ENCODE results near the gene PPP1R13B.
A peak's percentile ranks its signal among the peaks of the same experiment; 100 is the strongest.

PPP1R13B gene

GRCh38 chr14:103715052-103716000, 132.0 kb downstream of the PPP1R13B start, which contains the start of the genes XRCC3 and ZFYVE21:
TSS of gene XRCC3 (minus strand) at chr14:103715451. CDS start at chr14:103711087, 4,364 bp downstream.
TSS of gene ZFYVE21 (plus strand) at chr14:103715810. CDS start at chr14:103715842, 32 bp downstream.
- peak within 1 kb of the TSS; percentile 72 for H3K4me3 ChIP-seq (ENCODE audit: low read length)
- DNase-seq (ENCODE audit: low read depth): peak; percentile 98
- TF ChIP-seq CTCF (conservative IDR thresholded peaks at IDR 0.05; ENCODE audit: low read length): no peak

GRCh38 chr14:103714063-103714724, 133.2 kb downstream of the PPP1R13B start:
- DNase-seq (ENCODE audit: low read depth): no peak
- no peak for TF ChIP-seq CTCF (conservative IDR thresholded peaks at IDR 0.05; ENCODE audit: low read length)
- H3K4me3 ChIP-seq (ENCODE audit: low read length): no peak overlapping the region; the same call in 1 of the 2 replicates

- TF ChIP-seq CTCF (conservative IDR thresholded peaks at IDR 0.05; ENCODE audit: low read length): no peak
- DNase-seq (ENCODE audit: low read depth): no peak
- no peak overlapping the region for H3K4me3 ChIP-seq (ENCODE audit: low read length)
Observed at GRCh38 chr14:103713304-103714062, 133.9 kb downstream of the PPP1R13B start.

GRCh38 chr14:103712633-103713247, 134.6 kb downstream of the PPP1R13B start:
- no peak overlapping the region for H3K4me3 ChIP-seq (ENCODE audit: low read length)
- no peak for TF ChIP-seq CTCF (conservative IDR thresholded peaks at IDR 0.05; ENCODE audit: low read length)
- no peak for DNase-seq (ENCODE audit: low read depth)

- DNase-seq (ENCODE audit: low read depth): peak; percentile 18
- no peak overlapping the region for H3K4me3 ChIP-seq (ENCODE audit: low read length)
- TF ChIP-seq CTCF (conservative IDR thresholded peaks at IDR 0.05; ENCODE audit: low read length): no peak
Observed at GRCh38 chr14:103711516-103712431, 135.6 kb downstream of the PPP1R13B start.

All from AG10803 (cell line).